ENCODE measurements around the gene TBCD. TPM values are rescaled to one million over a fixed set of nuclear protein-coding genes. Genes with fewer than 3 reads are reported as not detected.

TBCD gene
- total RNA-seq, 6 experiments from 2014 or later = 47.3 to 67.6 (median 62.5) TPM

- Mint-ChIP-seq H3K27ac (no peak overlapping the region), H3K36me3 (ENCODE audit: low read depth) (peaks cover 26% of the 10 kb centered on the region), H3K27me3 (ENCODE audit: insufficient read depth) (no peaks in the 10 kb centered on the region; the same call in none of the 2 replicates), H3K4me3 (no peak overlapping the region), H3K4me1 (ENCODE audit: low read depth) (no peaks in the 10 kb centered on the region; the same call in 1 of the 2 replicates), H3K9me3 (peaks cover 9% of the 10 kb centered on the region)
- no peak for DNase-seq
- TF ChIP-seq CTCF (IDR thresholded peaks at IDR 0.05) = no peak
These were observed 47.7 kb downstream of the TBCD start for GRCh38 chr17:82799591-82799990.

- DNase-seq = no peak
- H3K4me1 Mint-ChIP-seq (ENCODE audit: low read depth) = no peaks in the 10 kb centered on the region; the same call in 1 of the 2 replicates
- no peaks in the 10 kb centered on the region; the same call in 1 of the 2 replicates for H3K27me3 Mint-ChIP-seq (ENCODE audit: insufficient read depth)
- peaks cover 26% of the 10 kb centered on the region for H3K36me3 Mint-ChIP-seq (ENCODE audit: low read depth)
- H3K9me3 Mint-ChIP-seq = peaks cover 9% of the 10 kb centered on the region
- TF ChIP-seq CTCF (IDR thresholded peaks at IDR 0.05) = no peak
- no peak overlapping the region for H3K4me3 Mint-ChIP-seq
- no peak overlapping the region for H3K27ac Mint-ChIP-seq
These were observed 49.0 kb downstream of the TBCD start for GRCh38 chr17:82800885-82801284.

- Mint-ChIP-seq H3K27me3 (ENCODE audit: insufficient read depth) (no peaks in the 10 kb centered on the region; the same call in 1 of the 2 replicates), H3K4me1 (ENCODE audit: low read depth) (no peaks in the 10 kb centered on the region; the same call in 1 of the 2 replicates), H3K9me3 (peaks cover 9% of the 10 kb centered on the region), H3K36me3 (ENCODE audit: low read depth) (peaks cover 26% of the 10 kb centered on the region), H3K27ac (no peak overlapping the region), H3K4me3 (no peak overlapping the region)
- no peak for DNase-seq
- no peak for TF ChIP-seq CTCF (IDR thresholded peaks at IDR 0.05)
These were observed 49.6 kb downstream of the TBCD start for GRCh38 chr17:82801377-82801970.

GRCh38 chr17:82802075-82802780 lies 50.4 kb downstream of the TBCD start:
- Mint-ChIP-seq H3K4me1 (ENCODE audit: low read depth) (no peaks in the 10 kb centered on the region; the same call in 1 of the 2 replicates), H3K36me3 (ENCODE audit: low read depth) (peaks cover 26% of the 10 kb centered on the region), H3K27me3 (ENCODE audit: insufficient read depth) (no peaks in the 10 kb centered on the region; the same call in 1 of the 2 replicates), H3K4me3 (no peak overlapping the region), H3K9me3 (peaks cover 9% of the 10 kb centered on the region), H3K27ac (no peak overlapping the region)
- TF ChIP-seq CTCF (IDR thresholded peaks at IDR 0.05) = no peak
- no peak for DNase-seq

GRCh38 chr17:82803185-82803584 lies 51.3 kb downstream of the TBCD start:
- Mint-ChIP-seq H3K9me3 (peaks cover 9% of the 10 kb centered on the region), H3K27ac (no peak overlapping the region), H3K27me3 (ENCODE audit: insufficient read depth) (no peaks in the 10 kb centered on the region; the same call in 1 of the 2 replicates), H3K4me1 (ENCODE audit: low read depth) (no peaks in the 10 kb centered on the region; the same call in 1 of the 2 replicates), H3K36me3 (ENCODE audit: low read depth) (peaks cover 26% of the 10 kb centered on the region), H3K4me3 (no peak overlapping the region)
- TF ChIP-seq CTCF (IDR thresholded peaks at IDR 0.05) = no peak
- DNase-seq = no peak

Data from HFFc6 (cell line).